HG02840 (cell line): ENCODE measurements around the gene LRMDA.

Experiments
- ATAC-seq: cut with Tn5 transposase; IDR thresholded peaks from one replicate; pipeline ENCODE4 v1.9.1; 2021; ENCODE audit warnings: mild to moderate bottlenecking, moderate library complexity, moderate number of reproducible peaks; ENCODE audit not compliant: unreplicated experiment, low FRiP score

Gene LRMDA

GRCh38 chr10:75994357-75995040 lies 563.1 kb downstream of the LRMDA start:
- ATAC-seq, result no peak

- no peak for ATAC-seq
Observed at GRCh38 chr10:75995041-75995430, 563.6 kb downstream of the LRMDA start.

- ATAC-seq, result no peak
Observed at GRCh38 chr10:75995720-75996119, 564.3 kb downstream of the LRMDA start.

- ATAC-seq, result no peak
Observed at GRCh38 chr10:75999001-75999400, 567.6 kb downstream of the LRMDA start.

GRCh38 chr10:75999515-76000209 lies 568.2 kb downstream of the LRMDA start:
- no peak for ATAC-seq

GRCh38 chr10:76000550-76000949 lies 569.1 kb downstream of the LRMDA start:
- ATAC-seq, result no peak

GRCh38 chr10:76001019-76001418 lies 569.6 kb downstream of the LRMDA start:
- no peak for ATAC-seq

GRCh38 chr10:76001461-76001860 lies 570.0 kb downstream of the LRMDA start:
- no peak for ATAC-seq

GRCh38 chr10:76002262-76002854 lies 570.9 kb downstream of the LRMDA start:
- no peak for ATAC-seq

GRCh38 chr10:76007667-76008181 lies 576.3 kb downstream of the LRMDA start:
- ATAC-seq, result no peak

- no peak for ATAC-seq
Observed at GRCh38 chr10:76009531-76009930, 578.1 kb downstream of the LRMDA start.

- ATAC-seq, result no peak
Observed at GRCh38 chr10:76010703-76011102, 579.3 kb downstream of the LRMDA start.

GRCh38 chr10:76012716-76013327 lies 581.4 kb downstream of the LRMDA start:
- no peak for ATAC-seq

- no peak for ATAC-seq
Observed at GRCh38 chr10:76015245-76015644, 583.8 kb downstream of the LRMDA start.

- ATAC-seq, result no peak
Observed at GRCh38 chr10:76017026-76017732, 585.8 kb downstream of the LRMDA start.

- no peak for ATAC-seq
Observed at GRCh38 chr10:76017733-76018433, 586.5 kb downstream of the LRMDA start.

GRCh38 chr10:76020630-76021029 lies 589.2 kb downstream of the LRMDA start:
- no peak for ATAC-seq

GRCh38 chr10:76021398-76021797 lies 590.0 kb downstream of the LRMDA start:
- no peak for ATAC-seq

- no peak for ATAC-seq
Observed at GRCh38 chr10:76022366-76022765, 590.9 kb downstream of the LRMDA start.

- no peak for ATAC-seq
Observed at GRCh38 chr10:76023007-76023406, 591.6 kb downstream of the LRMDA start.
